Muscle layer of duodenum (tissue), 2 donors: ENCODE data around the gene TOMM20.
"Not testable (repeated sequence)": the region's sequence is repeated elsewhere in the genome, so short reads cannot be mapped to it uniquely, and the experiment has no call there.

Experiments
- H3K27ac ChIP-seq: one replicate; pipeline ENCODE4 v1.7.0; 2013; ENCODE audit warnings: mild to moderate bottlenecking, low read length
- H3K27me3 ChIP-seq: one replicate; pipeline ENCODE4 v1.7.0; 2013; ENCODE audit warnings: low read depth, mild to moderate bottlenecking, control low read depth, low read length
- H3K36me3 ChIP-seq, 2 donors: one replicate each; pipeline ENCODE4 v1.7.0; 2013; ENCODE audit warnings: low read length in 2 of 2, control low read depth in 1 of 2, mild to moderate bottlenecking in 1 of 2; ENCODE audit not compliant: insufficient read depth in 2 of 2, control insufficient read depth in 1 of 2
- H3K4me1 ChIP-seq, 2 donors: one replicate each; pipeline ENCODE4 v1.7.0; 2013; ENCODE audit warnings: low read length in 2 of 2, mild to moderate bottlenecking in 2 of 2, control low read depth in 1 of 2, moderate library complexity in 1 of 2; ENCODE audit not compliant: insufficient read depth in 2 of 2, control insufficient read depth in 1 of 2
- H3K4me3 ChIP-seq, 2 donors: one replicate each; pipeline ENCODE4 v1.7.0; 2013; ENCODE audit warnings: low read length in 2 of 2, low read depth in 1 of 2, mild to moderate bottlenecking in 1 of 2
- H3K9me3 ChIP-seq, 2 donors: one replicate each; pipeline ENCODE4 v1.7.0; 2013; ENCODE audit warnings: low read length in 2 of 2, control low read depth in 1 of 2, mild to moderate bottlenecking in 1 of 2; ENCODE audit not compliant: control insufficient read depth in 1 of 2
- donor health status: healthy.

TOMM20 gene

GRCh38 chr1:235077571-235078479 is 50.8 kb downstream of the TOMM20 start:
- peaks cover 33 to 36% of the 10 kb centered on the region in 2 donors for H3K4me1 ChIP-seq
- H3K27me3 ChIP-seq = no peaks in the 10 kb centered on the region
- H3K4me3 ChIP-seq = no peak overlapping the region
- no peaks in the 10 kb centered on the region for H3K9me3 ChIP-seq
- H3K36me3 ChIP-seq = peaks cover 0 to 5% of the 10 kb centered on the region in 2 donors
- peak overlapping the region; percentile 70 for H3K27ac ChIP-seq

- Histone ChIP-seq H3K4me1 (peaks cover 30 to 36% of the 10 kb centered on the region in 2 donors), H3K4me3 (no peak overlapping the region), H3K9me3 (no peaks in the 10 kb centered on the region), H3K27ac (peak overlapping the region; percentile 70), H3K36me3 (peaks cover 0 to 5% of the 10 kb centered on the region in 2 donors), H3K27me3 (no peaks in the 10 kb centered on the region)
These were observed 51.5 kb downstream of the TOMM20 start for GRCh38 chr1:235077163-235077540.

GRCh38 chr1:235076504-235077162 is 52.0 kb downstream of the TOMM20 start:
- no peaks in the 10 kb centered on the region for H3K9me3 ChIP-seq
- peaks cover 30 to 36% of the 10 kb centered on the region in 2 donors for H3K4me1 ChIP-seq
- peak overlapping the region; percentile 70 for H3K27ac ChIP-seq
- no peaks in the 10 kb centered on the region for H3K27me3 ChIP-seq
- peaks cover 0 to 5% of the 10 kb centered on the region in 2 donors for H3K36me3 ChIP-seq
- H3K4me3 ChIP-seq = no peak overlapping the region

- Histone ChIP-seq H3K9me3 (no peaks in the 10 kb centered on the region), H3K27me3 (no peaks in the 10 kb centered on the region), H3K27ac (peak overlapping the region; percentile 98), H3K36me3 (peaks cover 0 to 5% of the 10 kb centered on the region in 2 donors), H3K4me3 (no peak overlapping the region), H3K4me1 (peaks cover 30 to 36% of the 10 kb centered on the region in 2 donors)
These were observed 52.8 kb downstream of the TOMM20 start for GRCh38 chr1:235075777-235076308.

GRCh38 chr1:235075048-235075776 is 53.4 kb downstream of the TOMM20 start:
- Histone ChIP-seq H3K9me3 (no peaks in the 10 kb centered on the region), H3K27me3 (no peaks in the 10 kb centered on the region), H3K36me3 (peaks cover 0 to 5% of the 10 kb centered on the region in 2 donors), H3K4me1 (peaks cover 31 to 36% of the 10 kb centered on the region in 2 donors), H3K4me3 (peak overlapping the region; percentile 14 to 32), H3K27ac (peak overlapping the region; percentile 98)

- H3K4me1 ChIP-seq = peaks cover 34% of the 10 kb centered on the region in 2 donors
- H3K9me3 ChIP-seq = no peaks in the 10 kb centered on the region
- peak overlapping the region; percentile 14 to 34 for H3K4me3 ChIP-seq
- peaks cover 0 to 5% of the 10 kb centered on the region in 2 donors for H3K36me3 ChIP-seq
- no peaks in the 10 kb centered on the region for H3K27me3 ChIP-seq
- H3K27ac ChIP-seq = peak overlapping the region; percentile 98
These were observed 54.1 kb downstream of the TOMM20 start for GRCh38 chr1:235074523-235075047.

- Histone ChIP-seq H3K27ac (peak overlapping the region; percentile 98), H3K9me3 (no peaks in the 10 kb centered on the region), H3K4me1 (peaks cover 28 to 30% of the 10 kb centered on the region in 2 donors), H3K27me3 (no peaks in the 10 kb centered on the region), H3K4me3 (peak overlapping the region in 1 of 2 donors; percentile 34), H3K36me3 (peaks cover 0 to 5% of the 10 kb centered on the region in 2 donors)
These were observed 54.6 kb downstream of the TOMM20 start for GRCh38 chr1:235073968-235074522.

GRCh38 chr1:235073331-235073967 is 55.2 kb downstream of the TOMM20 start:
- Histone ChIP-seq H3K9me3 (no peaks in the 10 kb centered on the region), H3K36me3 (peaks cover 0 to 5% of the 10 kb centered on the region in 2 donors), H3K4me1 (peaks cover 24 to 25% of the 10 kb centered on the region in 2 donors), H3K27ac (peak overlapping the region; percentile 98), H3K4me3 (peak overlapping the region in 1 of 2 donors; percentile 34), H3K27me3 (no peaks in the 10 kb centered on the region)

- H3K4me1 ChIP-seq = peaks cover 32 to 33% of the 10 kb centered on the region in 2 donors
- not testable (repeated sequence) for H3K27ac ChIP-seq, H3K9me3 ChIP-seq, H3K27me3 ChIP-seq, H3K4me3 ChIP-seq, H3K36me3 ChIP-seq
These were observed 56.1 kb downstream of the TOMM20 start for GRCh38 chr1:235072577-235072976.

GRCh38 chr1:235072096-235072495 is 56.5 kb downstream of the TOMM20 start:
- peaks cover 32 to 33% of the 10 kb centered on the region in 2 donors for H3K4me1 ChIP-seq

More at GRCh38 chr1:235072096-235072495, 56.5 kb downstream of the TOMM20 start:
- Histone ChIP-seq H3K27me3 (no peaks in the 10 kb centered on the region), H3K36me3 (peaks cover 0 to 5% of the 10 kb centered on the region in 2 donors), H3K4me3 (no peak overlapping the region), H3K27ac (no peak overlapping the region), H3K9me3 (no peaks in the 10 kb centered on the region)
